HG03558 (cell line): Measurements from ENCODE around the gene GLI3.

Source experiments
- ATAC-seq: cut with Tn5 transposase; IDR thresholded peaks from one replicate; pipeline ENCODE4 v1.9.1; 2021; ENCODE audit warnings: moderate number of reproducible peaks; ENCODE audit not compliant: unreplicated experiment; ENCODE audit errors: extremely low read depth

The GLI3 gene

GRCh38 chr7:42091461-42092291, 145.3 kb downstream of the GLI3 start:
- no peak for ATAC-seq

GRCh38 chr7:42090806-42091205, 146.2 kb downstream of the GLI3 start:
- no peak for ATAC-seq

- ATAC-seq: no peak
Observed at GRCh38 chr7:42090056-42090455, 147.0 kb downstream of the GLI3 start.

- ATAC-seq: no peak
Observed at GRCh38 chr7:42087616-42088015, 149.4 kb downstream of the GLI3 start.

GRCh38 chr7:42085531-42085930, 151.5 kb downstream of the GLI3 start:
- no peak for ATAC-seq

- ATAC-seq: no peak
Observed at GRCh38 chr7:42084263-42084662, 152.7 kb downstream of the GLI3 start.

GRCh38 chr7:42083284-42083683, 153.7 kb downstream of the GLI3 start:
- ATAC-seq: no peak

GRCh38 chr7:42082144-42082543, 154.9 kb downstream of the GLI3 start:
- no peak for ATAC-seq

GRCh38 chr7:42081671-42082070, 155.3 kb downstream of the GLI3 start:
- no peak for ATAC-seq

- ATAC-seq: no peak
Observed at GRCh38 chr7:42080841-42081586, 156.0 kb downstream of the GLI3 start.

GRCh38 chr7:42077271-42078135, 159.5 kb downstream of the GLI3 start:
- ATAC-seq: no peak

- no peak for ATAC-seq
Observed at GRCh38 chr7:42076870-42077269, 160.1 kb downstream of the GLI3 start.

- ATAC-seq: no peak
Observed at GRCh38 chr7:42075418-42075817, 161.6 kb downstream of the GLI3 start.

- no peak for ATAC-seq
Observed at GRCh38 chr7:42074076-42074475, 162.9 kb downstream of the GLI3 start.

GRCh38 chr7:42071372-42072261, 165.4 kb downstream of the GLI3 start:
- no peak for ATAC-seq

GRCh38 chr7:42070068-42070467, 166.9 kb downstream of the GLI3 start:
- ATAC-seq: no peak

GRCh38 chr7:42069590-42069989, 167.4 kb downstream of the GLI3 start:
- ATAC-seq: no peak

- ATAC-seq: no peak
Observed at GRCh38 chr7:42068554-42069280, 168.3 kb downstream of the GLI3 start.

GRCh38 chr7:42065942-42066341, 171.1 kb downstream of the GLI3 start:
- ATAC-seq: no peak
